Measurements from ENCODE around the gene TIGD2. TPM values are rescaled to one million over a fixed set of nuclear protein-coding genes. Genes with fewer than 3 reads are reported as not detected.
"Not testable (repeated sequence)": the region's sequence is repeated elsewhere in the genome, so short reads cannot be mapped to it uniquely, and the experiment has no call there.

TIGD2 gene
- total and polyA plus RNA-seq, 4 experiments from 2014 or later = 2.1 to 7.1 (median 5.2) TPM

- intact Hi-C loops (cut with micrococcal nuclease) = no loop called here
- H3K9me3 Mint-ChIP-seq = no peaks in the 10 kb centered on the region
Measured at GRCh38 chr4:89134775-89135319, 23.5 kb downstream of the TIGD2 start.

DNA sequence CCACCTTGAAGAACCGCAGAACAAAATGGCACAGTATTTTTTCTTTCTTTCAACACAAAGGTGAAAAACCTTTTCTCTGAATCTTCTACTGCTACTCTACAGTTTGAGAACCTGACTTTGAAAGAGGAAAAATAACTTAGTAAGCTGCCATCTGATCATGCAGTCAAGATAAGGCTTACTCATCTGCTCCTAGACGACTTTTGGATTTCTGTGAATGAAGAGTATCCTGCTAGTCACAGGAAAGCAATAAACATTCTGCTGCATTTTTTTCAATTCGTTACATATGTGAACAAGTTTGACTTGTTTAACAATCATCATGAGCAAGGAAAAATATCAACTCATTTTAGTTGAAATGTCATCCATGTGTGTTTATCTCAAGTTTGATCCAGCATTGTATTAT, 25.2 kb downstream of the TIGD2 start:
- Histone ChIP-seq H3K4me3 (ENCODE audit: low read length in 2 of 2) (no peak overlapping the region), H3K36me3 (ENCODE audit: insufficient read depth, low read length) (no peaks in the 10 kb centered on the region), H3K4me1 (ENCODE audit: insufficient read depth, low read length) (no peaks in the 10 kb centered on the region), H3K27ac (ENCODE audit: low read depth, low read length) (no peak overlapping the region), H3K9me3 (ENCODE audit: control insufficient read depth in 1 of 2, low read length in 2 of 2) (no peaks in the 10 kb centered on the region), H3K27me3 (ENCODE audit: insufficient read depth, low read length) (no peaks in the 10 kb centered on the region)
- ChIA-PET CTCF (ENCODE audit: partially characterized antibody) (interaction anchor here (2.1 kb wide), 1 partner anchor 22 kb away, joined by 7 read pairs; no protein-coding TSS in a partner anchor), POLR2A (ENCODE audit: partially characterized antibody) (no interaction called here)
- intact Hi-C loops (cut with micrococcal nuclease) = no loop called here
- H3K27me3 Mint-ChIP-seq = no peaks in the 10 kb centered on the region
- no peaks in the 10 kb centered on the region for H3K9me3 Mint-ChIP-seq
- H3K27ac Mint-ChIP-seq = no peak overlapping the region
- no peak for DNase-seq
- no peak overlapping the region for H3K4me3 Mint-ChIP-seq
- peaks cover 0 to 1% (median 0%) of the 10 kb centered on the region in 4 donors for H3K4me1 Mint-ChIP-seq
- H3K36me3 Mint-ChIP-seq = no peaks in the 10 kb centered on the region

More at GRCh38 chr4:89134775-89135319, 23.5 kb downstream of the TIGD2 start:
- Mint-ChIP-seq H3K4me3 (no peak overlapping the region), H3K4me1 (peaks cover 0 to 1% (median 0%) of the 10 kb centered on the region in 4 donors), H3K27ac (no peak overlapping the region), H3K36me3 (no peaks in the 10 kb centered on the region), H3K27me3 (peaks cover 0 to 2% of the 10 kb centered on the region in 2 donors)
- no peak for DNase-seq
- H3K4me3 ChIP-seq (ENCODE audit: low read length in 2 of 2) = no peak overlapping the region
- no peaks in the 10 kb centered on the region for H3K36me3 ChIP-seq (ENCODE audit: insufficient read depth, low read length)
- H3K9me3 ChIP-seq (ENCODE audit: control insufficient read depth in 1 of 2, low read length in 2 of 2) = no peaks in the 10 kb centered on the region
- no peaks in the 10 kb centered on the region for H3K4me1 ChIP-seq (ENCODE audit: insufficient read depth, low read length)
- H3K27me3 ChIP-seq (ENCODE audit: insufficient read depth, low read length) = no peaks in the 10 kb centered on the region
- ChIA-PET POLR2A (ENCODE audit: partially characterized antibody) (no interaction called here), CTCF (ENCODE audit: partially characterized antibody) (interaction anchor here (0.5 kb wide), 1 partner anchor 887 kb away, joined by 4 read pairs; no protein-coding TSS in a partner anchor)
- H3K27ac ChIP-seq (ENCODE audit: low read depth, low read length) = no peak overlapping the region

- CTCF ChIA-PET (ENCODE audit: partially characterized antibody) = interaction anchor here (2.1 kb wide), 1 partner anchor 21 kb away, joined by 7 read pairs; no protein-coding TSS in a partner anchor
- no peak for DNase-seq
- Mint-ChIP-seq H3K4me1 (peaks cover 0 to 1% (median 0%) of the 10 kb centered on the region in 4 donors), H3K4me3 (no peak overlapping the region), H3K27me3 (no peaks in the 10 kb centered on the region), H3K27ac (no peak overlapping the region), H3K9me3 (no peaks in the 10 kb centered on the region), H3K36me3 (no peaks in the 10 kb centered on the region)
- no peaks in the 10 kb centered on the region for H3K9me3 ChIP-seq (ENCODE audit: control insufficient read depth in 1 of 2, low read length in 2 of 2)
- POLR2A ChIA-PET (ENCODE audit: partially characterized antibody) = no interaction called here
- intact Hi-C loops (cut with micrococcal nuclease) = no loop called here
- no peak overlapping the region for H3K27ac ChIP-seq (ENCODE audit: low read depth, low read length)
- H3K4me1 ChIP-seq (ENCODE audit: insufficient read depth, low read length) = no peaks in the 10 kb centered on the region
- no peaks in the 10 kb centered on the region for H3K27me3 ChIP-seq (ENCODE audit: insufficient read depth, low read length)
- no peaks in the 10 kb centered on the region for H3K36me3 ChIP-seq (ENCODE audit: insufficient read depth, low read length)
- H3K4me3 ChIP-seq (ENCODE audit: low read length in 2 of 2) = no peak overlapping the region
Measured at GRCh38 chr4:89137231-89137630, 25.9 kb downstream of the TIGD2 start.

GRCh38 chr4:89137695-89138094, 26.4 kb downstream of the TIGD2 start:
- intact Hi-C loops (cut with micrococcal nuclease) = no loop called here
- no peak for DNase-seq
- Histone ChIP-seq H3K27ac (ENCODE audit: low read depth, low read length) (no peak overlapping the region), H3K36me3 (ENCODE audit: insufficient read depth, low read length) (no peaks in the 10 kb centered on the region), H3K9me3 (ENCODE audit: control insufficient read depth in 1 of 2, low read length in 2 of 2) (no peaks in the 10 kb centered on the region), H3K4me1 (ENCODE audit: insufficient read depth, low read length) (no peaks in the 10 kb centered on the region), H3K27me3 (ENCODE audit: insufficient read depth, low read length) (no peaks in the 10 kb centered on the region), H3K4me3 (ENCODE audit: low read length in 2 of 2) (no peak overlapping the region)
- Mint-ChIP-seq H3K27ac (no peak overlapping the region), H3K27me3 (no peaks in the 10 kb centered on the region), H3K4me3 (no peak overlapping the region), H3K36me3 (no peaks in the 10 kb centered on the region), H3K9me3 (no peaks in the 10 kb centered on the region), H3K4me1 (peaks cover 0 to 1% (median 0%) of the 10 kb centered on the region in 4 donors)
- POLR2A ChIA-PET (ENCODE audit: partially characterized antibody) = no interaction called here
- CTCF ChIA-PET (ENCODE audit: partially characterized antibody) = interaction anchor here (1.2 to 2.1 kb wide), 2 partner anchors 11 to 21 kb away, joined by 3 to 7 read pairs; no protein-coding TSS in a partner anchor

DNA sequence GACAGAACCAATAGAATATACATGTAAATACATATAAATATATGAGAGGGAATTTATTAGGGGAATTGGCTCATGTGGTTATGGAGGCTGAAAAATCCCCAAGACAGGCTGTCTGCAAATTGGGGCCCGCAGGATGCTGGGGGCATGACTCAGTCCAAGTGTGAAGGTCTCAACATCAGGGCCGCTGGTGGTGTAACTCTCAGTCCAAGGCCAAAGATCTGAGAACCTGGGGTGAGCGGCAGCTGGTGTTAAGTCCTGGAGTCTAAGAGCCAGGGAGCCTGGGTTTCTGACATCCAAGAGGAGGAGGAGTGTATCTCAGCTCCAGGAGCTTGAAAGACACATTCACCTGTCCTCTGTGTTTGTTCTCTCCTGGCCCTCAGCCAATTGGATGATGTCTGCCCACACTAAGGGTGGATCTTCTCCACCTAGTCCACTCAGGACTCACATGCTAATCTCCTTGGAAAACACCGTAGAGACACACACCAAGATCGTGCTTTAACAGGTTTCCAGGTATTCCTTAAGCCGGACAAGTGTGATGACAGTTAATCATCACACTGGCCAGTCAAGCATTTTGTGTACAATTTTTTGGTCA, 28.9 kb downstream of the TIGD2 start:
- peaks cover 0 to 2% of the 10 kb centered on the region in 2 donors for H3K27me3 Mint-ChIP-seq
- no peak overlapping the region for H3K4me3 Mint-ChIP-seq
- Histone ChIP-seq H3K27me3 (ENCODE audit: insufficient read depth, low read length) (no peaks in the 10 kb centered on the region), H3K36me3 (ENCODE audit: insufficient read depth, low read length) (no peaks in the 10 kb centered on the region), H3K9me3 (ENCODE audit: control insufficient read depth in 1 of 2, low read length in 2 of 2) (no peaks in the 10 kb centered on the region), H3K27ac (ENCODE audit: low read depth, low read length) (no peak overlapping the region), H3K4me1 (ENCODE audit: insufficient read depth, low read length) (no peaks in the 10 kb centered on the region), H3K4me3 (ENCODE audit: low read length in 2 of 2) (no peak overlapping the region)
- peaks cover 0 to 6% (median 0%) of the 10 kb centered on the region in 8 donors for H3K9me3 Mint-ChIP-seq
- intact Hi-C loops (cut with micrococcal nuclease) = no loop called here
- no peak for DNase-seq
- no peaks in the 10 kb centered on the region for H3K4me1 Mint-ChIP-seq
- no peak overlapping the region for H3K27ac Mint-ChIP-seq
- ChIA-PET POLR2A (ENCODE audit: partially characterized antibody) (no interaction called here), CTCF (ENCODE audit: partially characterized antibody) (no interaction called here)
- peaks cover 0 to 6% of the 10 kb centered on the region in 2 donors for H3K36me3 Mint-ChIP-seq

DNA sequence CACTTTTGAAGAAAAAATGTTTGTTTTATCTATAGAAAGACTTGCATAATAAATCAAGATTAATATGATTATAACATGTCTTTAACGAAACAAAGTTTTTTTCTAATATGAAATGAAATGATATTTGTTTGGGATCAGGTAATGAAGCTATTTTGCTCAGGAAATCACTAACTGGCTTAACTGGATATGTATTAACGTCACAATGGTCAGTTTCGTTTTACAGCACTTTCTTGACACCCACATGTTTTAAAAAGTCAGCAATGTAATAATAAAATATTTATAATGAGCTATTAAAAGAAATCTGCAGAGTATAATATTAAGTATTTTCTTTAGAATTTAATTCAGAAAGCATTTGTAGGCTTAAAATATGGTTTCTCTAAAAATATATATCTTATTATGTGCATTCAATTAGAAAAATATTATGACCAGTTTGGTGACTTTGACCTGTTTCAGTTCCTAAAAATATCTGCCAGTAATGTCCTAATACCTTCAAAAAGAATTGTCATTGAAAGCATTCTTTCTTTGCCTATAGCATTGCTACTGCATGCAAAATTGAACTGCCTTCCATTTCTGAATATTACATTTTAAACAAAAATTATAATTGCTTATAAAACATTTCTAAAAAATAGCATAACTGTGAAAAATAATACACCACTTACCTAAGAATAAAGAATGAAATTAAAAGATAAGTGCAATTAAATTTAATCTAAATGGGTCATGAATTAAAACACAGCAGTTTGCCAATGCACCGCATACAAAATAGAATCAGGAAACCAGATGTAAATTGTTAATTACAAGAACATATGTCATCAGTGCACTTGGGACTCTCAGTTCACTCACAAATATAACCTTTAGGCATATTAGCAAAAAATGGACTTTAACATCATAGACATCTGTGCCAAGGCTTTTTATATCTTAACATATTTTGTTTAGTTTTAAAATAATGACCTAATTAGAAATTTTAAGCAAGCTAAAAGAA, 31.6 kb downstream of the TIGD2 start:
- no peak overlapping the region for H3K4me3 ChIP-seq (ENCODE audit: low read length in 2 of 2)
- no peaks in the 10 kb centered on the region for H3K9me3 ChIP-seq (ENCODE audit: control insufficient read depth in 1 of 2, low read length in 2 of 2)
- Mint-ChIP-seq H3K27ac (no peak overlapping the region), H3K9me3 (peaks cover 0 to 7% (median 0%) of the 10 kb centered on the region in 8 donors), H3K4me3 (no peak overlapping the region), H3K4me1 (no peaks in the 10 kb centered on the region), H3K27me3 (peaks cover 0 to 2% of the 10 kb centered on the region in 2 donors), H3K36me3 (peaks cover 0 to 8% of the 10 kb centered on the region in 2 donors)
- POLR2A ChIA-PET (ENCODE audit: partially characterized antibody) = no interaction called here
- CTCF ChIA-PET (ENCODE audit: partially characterized antibody) = no interaction called here
- intact Hi-C loops (cut with micrococcal nuclease) = no loop called here
- no peak for DNase-seq
- H3K27me3 ChIP-seq (ENCODE audit: insufficient read depth, low read length) = no peaks in the 10 kb centered on the region
- H3K4me1 ChIP-seq (ENCODE audit: insufficient read depth, low read length) = no peaks in the 10 kb centered on the region
- H3K36me3 ChIP-seq (ENCODE audit: insufficient read depth, low read length) = no peaks in the 10 kb centered on the region
- H3K27ac ChIP-seq (ENCODE audit: low read depth, low read length) = no peak overlapping the region

DNA sequence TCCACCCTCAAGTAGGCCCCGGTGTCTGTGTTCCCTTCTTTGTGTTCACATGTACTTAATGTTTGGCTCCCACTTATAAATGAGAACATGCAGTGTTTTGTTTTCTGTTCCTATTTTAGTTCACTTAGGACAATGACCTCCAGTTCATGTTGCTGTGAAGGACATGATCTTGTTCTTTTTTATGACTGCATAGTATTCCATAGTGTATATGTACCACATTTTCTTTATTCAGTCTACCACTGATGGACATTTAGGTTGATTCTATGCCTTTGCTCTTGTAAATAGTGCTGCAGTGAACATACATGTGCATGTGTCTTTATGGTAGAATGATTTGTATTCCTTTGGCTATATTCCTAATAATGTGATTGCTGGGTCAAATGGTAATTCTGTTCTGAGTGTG, 33.3 kb downstream of the TIGD2 start:
- H3K27me3 Mint-ChIP-seq; H3K4me3 ChIP-seq (ENCODE audit: low read length in 2 of 2); H3K36me3 ChIP-seq (ENCODE audit: insufficient read depth, low read length); H3K27ac ChIP-seq (ENCODE audit: low read depth, low read length); H3K4me1 ChIP-seq (ENCODE audit: insufficient read depth, low read length); DNase-seq; H3K9me3 ChIP-seq (ENCODE audit: control insufficient read depth in 1 of 2, low read length in 2 of 2); POLR2A ChIA-PET (ENCODE audit: partially characterized antibody); H3K4me3 Mint-ChIP-seq; H3K9me3 Mint-ChIP-seq; H3K4me1 Mint-ChIP-seq; CTCF ChIA-PET (ENCODE audit: partially characterized antibody); intact Hi-C loops (cut with micrococcal nuclease); H3K27me3 ChIP-seq (ENCODE audit: insufficient read depth, low read length); H3K36me3 Mint-ChIP-seq: not testable (repeated sequence)
- peak overlapping the region in 1 of 7 donors; percentile 44 for H3K27ac Mint-ChIP-seq
